ENCODE data around the gene AURKB. TPM values are rescaled to one million over a fixed set of nuclear protein-coding genes. Genes with fewer than 3 reads are reported as not detected.

The AURKB gene
- total and polyA plus RNA-seq, 7 experiments from 2014 or later = 1.1 to 97.7 (median 1.3) TPM; not detected in 2

DNA sequence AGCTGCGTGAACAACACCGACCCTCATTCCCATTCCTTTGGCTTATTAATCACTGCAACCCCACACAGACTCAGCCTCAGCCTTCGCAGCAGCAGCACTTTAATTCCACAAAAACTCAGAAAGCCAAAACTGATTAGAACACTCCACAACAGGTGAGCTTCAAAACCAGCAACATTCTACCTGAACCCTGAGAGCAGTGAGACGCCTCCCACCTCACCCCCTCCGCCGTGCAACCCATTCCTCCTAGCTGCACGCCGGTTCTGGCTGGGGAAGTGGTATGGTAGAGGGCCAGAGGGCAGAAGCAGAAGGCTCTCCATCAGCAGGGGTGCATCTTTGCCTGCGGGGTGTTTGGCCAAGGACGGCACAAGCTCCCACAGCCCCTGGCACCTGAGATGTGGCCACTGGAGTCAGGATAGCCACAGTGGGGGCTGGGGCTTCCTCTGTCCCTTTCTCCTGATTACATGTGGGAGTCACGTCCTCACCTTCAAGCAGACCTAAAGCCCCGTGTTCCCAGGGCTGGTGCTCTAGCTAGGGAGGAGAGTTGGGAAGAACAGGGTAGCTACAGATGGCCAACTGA, 22.0 kb downstream of the AURKB start:
- Histone ChIP-seq H3K27ac (ENCODE audit: low read depth, low read length) (peak overlapping the region; percentile 87), H3K4me3 (ENCODE audit: low read length) (peak overlapping the region; percentile 91), H3K9me3 (ENCODE audit: control insufficient read depth in 2 of 3, low read length in 3 of 3) (no peaks in the 10 kb centered on the region), H3K27me3 (ENCODE audit: control insufficient read depth in 2 of 2, insufficient read depth in 2 of 2, low read length in 2 of 2) (no peaks in the 10 kb centered on the region), H3K36me3 (ENCODE audit: control insufficient read depth in 2 of 3, insufficient read depth in 3 of 3, low read length in 3 of 3) (peaks cover 0 to 11% (median 0%) of the 10 kb centered on the region in 3 experiments), H3K4me1 (ENCODE audit: control insufficient read depth in 2 of 2, insufficient read depth in 2 of 2, low read length in 2 of 2) (peaks cover 33 to 38% of the 10 kb centered on the region in 2 donors)
- intact Hi-C loops (cut with micrococcal nuclease) = no loop called here
- Mint-ChIP-seq H3K36me3 (no peaks in the 10 kb centered on the region), H3K9me3 (peaks cover 0 to 4% (median 0%) of the 10 kb centered on the region in 11 donors), H3K27ac (peak overlapping the region in 1 of 9 donors; percentile 81), H3K4me1 (peaks cover 13 to 23% (median 18%) of the 10 kb centered on the region in 7 donors), H3K27me3 (peaks cover 0 to 3% (median 0%) of the 10 kb centered on the region in 5 donors), H3K4me3 (no peak overlapping the region)
- ChIA-PET CTCF (interaction anchor here (0.9 to 6.8 kb wide), 9 partner anchors 10 to 110 kb away, joined by 3 to 33 read pairs (median 6); partner anchors contain the start of genes ALOXE3 and AURKB), POLR2A (interaction anchor here (0.5 to 25.9 kb wide), 18 partner anchors 12 to 107 kb away, joined by 3 to 820 read pairs (median 20); partner anchors contain the start of genes ALOXE3, AURKB, CTC1 and HES7)
- ATAC-seq (no peak), DNase-seq (peak; percentile 19 to 40 (median 37))

GRCh38 chr17:8187517-8188262, 22.7 kb downstream of the AURKB start:
- ChIA-PET CTCF (interaction anchor here (0.5 to 6.8 kb wide), 18 partner anchors 11 to 198 kb away, joined by 3 to 33 read pairs (median 3); partner anchors contain the start of genes ALOXE3, AURKB and HES7), POLR2A (interaction anchor here (0.6 to 25.9 kb wide), 23 partner anchors 13 to 182 kb away, joined by 3 to 820 read pairs (median 15); partner anchors contain the start of genes ALOXE3, AURKB, CTC1 and HES7)
- DNase-seq (peak; percentile 68 to 92 (median 91)), ATAC-seq (peak; percentile 24)
- peaks cover 0 to 7% (median 0%) of the 10 kb centered on the region in 5 donors for H3K27me3 Mint-ChIP-seq
- H3K4me3 Mint-ChIP-seq = no peak overlapping the region
- Histone ChIP-seq H3K9me3 (ENCODE audit: control insufficient read depth in 2 of 3, low read length in 3 of 3) (no peaks in the 10 kb centered on the region), H3K36me3 (ENCODE audit: control insufficient read depth in 2 of 3, insufficient read depth in 3 of 3, low read length in 3 of 3) (peaks cover 0 to 11% (median 0%) of the 10 kb centered on the region in 3 experiments), H3K27me3 (ENCODE audit: control insufficient read depth in 2 of 2, insufficient read depth in 2 of 2, low read length in 2 of 2) (no peaks in the 10 kb centered on the region), H3K4me3 (ENCODE audit: low read length) (peak overlapping the region; percentile 91), H3K27ac (ENCODE audit: low read depth, low read length) (peak overlapping the region; percentile 87), H3K4me1 (ENCODE audit: control insufficient read depth in 2 of 2, insufficient read depth in 2 of 2, low read length in 2 of 2) (peaks cover 33 to 35% of the 10 kb centered on the region in 2 donors)
- H3K4me1 Mint-ChIP-seq = peaks cover 13 to 24% (median 19%) of the 10 kb centered on the region in 7 donors
- H3K9me3 Mint-ChIP-seq = peaks cover 0 to 4% (median 0%) of the 10 kb centered on the region in 11 donors
- no peaks in the 10 kb centered on the region for H3K36me3 Mint-ChIP-seq
- intact Hi-C loops (cut with micrococcal nuclease) = loop anchor here (1.0 to 2.0 kb wide), 11 partner anchors 13 to 248 kb away; partner anchors contain the start of genes AURKB (in 1 of the 2), NDEL1 (in 1 of the 2) and RPL26 (in 1 of the 2)
- no peak overlapping the region for H3K27ac Mint-ChIP-seq

GRCh38 chr17:8186787-8187516, 23.4 kb downstream of the AURKB start:
- Mint-ChIP-seq H3K27me3 (peaks cover 0 to 12% (median 0%) of the 10 kb centered on the region in 5 donors), H3K4me1 (peaks cover 15 to 29% (median 19%) of the 10 kb centered on the region in 7 donors), H3K4me3 (no peak overlapping the region), H3K36me3 (no peaks in the 10 kb centered on the region), H3K9me3 (peaks cover 0 to 4% (median 0%) of the 10 kb centered on the region in 11 donors), H3K27ac (no peak overlapping the region)
- DNase-seq = peak; percentile 73 to 94 (median 91)
- Histone ChIP-seq H3K4me1 (ENCODE audit: control insufficient read depth in 2 of 2, insufficient read depth in 2 of 2, low read length in 2 of 2) (peaks cover 26 to 28% of the 10 kb centered on the region in 2 donors), H3K36me3 (ENCODE audit: control insufficient read depth in 2 of 3, insufficient read depth in 3 of 3, low read length in 3 of 3) (peaks cover 0 to 11% (median 0%) of the 10 kb centered on the region in 3 experiments), H3K27me3 (ENCODE audit: control insufficient read depth in 2 of 2, insufficient read depth in 2 of 2, low read length in 2 of 2) (no peaks in the 10 kb centered on the region), H3K4me3 (ENCODE audit: low read length) (peak overlapping the region; percentile 91), H3K9me3 (ENCODE audit: control insufficient read depth in 2 of 3, low read length in 3 of 3) (no peaks in the 10 kb centered on the region), H3K27ac (ENCODE audit: low read depth, low read length) (peak overlapping the region; percentile 87)
- ChIA-PET CTCF (interaction anchor here (0.5 to 6.8 kb wide), 16 partner anchors 23 to 197 kb away, joined by 3 to 33 read pairs (median 3); partner anchors contain the start of genes ALOXE3, AURKB and HES7), POLR2A (interaction anchor here (0.6 to 25.9 kb wide), 27 partner anchors 9 to 182 kb away, joined by 3 to 820 read pairs (median 7); partner anchors contain the start of genes ALOXE3, AURKB, CTC1 and HES7)
- intact Hi-C loops (cut with micrococcal nuclease) = loop anchor here (1.0 to 2.0 kb wide), 15 partner anchors 11 to 248 kb away; partner anchors contain the start of genes SLC25A35 (in 2 of the 2), AURKB (in 1 of the 2), NDEL1 (in 1 of the 2) and RPL26 (in 1 of the 2)
- ATAC-seq = peak; percentile 60

DNA sequence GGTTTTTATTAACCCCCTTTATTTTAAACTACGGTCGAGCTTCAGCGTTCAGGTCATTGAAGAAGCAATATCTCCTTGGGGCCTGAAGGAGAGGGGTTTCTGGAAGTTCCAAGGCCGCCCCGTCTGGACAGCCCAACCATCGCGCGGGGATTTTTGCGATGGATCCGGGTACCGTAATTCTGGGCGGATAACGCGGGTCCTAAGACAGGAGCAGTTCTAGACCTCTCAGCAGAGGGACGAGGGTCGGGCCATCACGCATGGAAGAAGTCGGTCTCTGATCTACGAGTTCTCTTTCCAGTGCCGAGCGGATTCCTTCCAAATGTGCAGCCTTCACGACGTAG, 24.0 kb downstream of the AURKB start:
- DNase-seq (no peak), ATAC-seq (no peak)
- peaks cover 21 to 22% of the 10 kb centered on the region in 2 donors for H3K4me1 ChIP-seq (ENCODE audit: control insufficient read depth in 2 of 2, insufficient read depth in 2 of 2, low read length in 2 of 2)

DNA sequence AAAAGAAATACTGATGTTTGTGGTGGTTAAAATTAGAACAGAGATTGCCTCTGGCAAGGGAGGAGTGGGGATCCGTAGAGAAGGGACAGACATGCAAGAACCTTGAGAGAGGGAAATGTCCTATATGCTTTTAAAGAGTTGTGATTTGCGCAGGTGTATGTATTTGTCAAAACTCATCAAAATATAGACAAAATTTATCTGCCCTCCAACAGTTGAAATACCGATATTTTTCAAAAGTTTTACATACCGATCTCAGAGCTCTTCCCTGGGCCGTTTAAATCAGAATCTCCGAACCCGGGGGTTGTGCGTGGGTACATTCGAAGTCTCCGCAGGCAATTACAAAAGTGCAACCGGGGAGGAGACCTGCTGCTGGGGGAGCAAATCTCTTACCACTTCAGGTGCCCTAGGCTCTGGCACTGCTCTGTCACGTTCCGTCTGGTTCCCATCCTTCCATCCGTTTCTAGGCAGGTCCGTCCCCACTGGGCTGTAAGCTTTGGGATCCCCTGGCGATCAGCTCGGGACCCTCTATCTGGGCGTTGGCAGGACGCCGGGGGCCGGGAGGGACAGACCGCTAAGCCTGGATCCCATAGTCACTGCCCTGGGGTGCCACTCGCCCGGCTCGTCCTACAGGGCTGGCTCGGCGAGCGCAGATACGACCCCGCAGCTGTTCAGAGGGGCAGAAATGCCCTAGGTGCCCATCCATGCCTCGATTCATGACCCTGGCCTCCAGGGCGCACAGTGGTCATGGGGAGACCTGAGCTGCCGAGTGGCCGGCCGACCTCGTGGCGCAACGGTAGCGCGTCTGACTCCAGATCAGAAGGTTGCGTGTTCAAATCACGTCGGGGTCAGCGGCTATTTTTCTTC, 24.6 kb downstream of the AURKB start:
- Mint-ChIP-seq H3K4me3 (no peak overlapping the region), H3K4me1 (peaks cover 16 to 30% (median 24%) of the 10 kb centered on the region in 7 donors), H3K9me3 (peaks cover 0 to 4% (median 0%) of the 10 kb centered on the region in 11 donors), H3K27me3 (peaks cover 0 to 20% (median 0%) of the 10 kb centered on the region in 5 donors), H3K27ac (no peak overlapping the region), H3K36me3 (no peaks in the 10 kb centered on the region)
- Histone ChIP-seq H3K36me3 (ENCODE audit: control insufficient read depth in 2 of 3, insufficient read depth in 3 of 3, low read length in 3 of 3) (peaks cover 0 to 11% (median 0%) of the 10 kb centered on the region in 3 experiments), H3K4me1 (ENCODE audit: control insufficient read depth in 2 of 2, insufficient read depth in 2 of 2, low read length in 2 of 2) (peaks cover 19 to 20% of the 10 kb centered on the region in 2 donors), H3K27ac (ENCODE audit: low read depth, low read length) (peak overlapping the region; percentile 87), H3K27me3 (ENCODE audit: control insufficient read depth in 2 of 2, insufficient read depth in 2 of 2, low read length in 2 of 2) (no peaks in the 10 kb centered on the region), H3K9me3 (ENCODE audit: control insufficient read depth in 2 of 3, low read length in 3 of 3) (no peaks in the 10 kb centered on the region), H3K4me3 (ENCODE audit: low read length) (peak overlapping the region; percentile 91)
- intact Hi-C loops (cut with micrococcal nuclease) = loop anchor here (1.0 to 2.0 kb wide), 10 partner anchors 10 to 197 kb away; partner anchors contain the start of genes SLC25A35 (in 2 of the 2), RPL26 (in 1 of the 2) and TMEM107 (in 1 of the 2)
- ATAC-seq (peak; percentile 13), DNase-seq (peak; percentile 77 to 97 (median 87))
- CTCF ChIA-PET = interaction anchor here (0.5 to 6.8 kb wide), 8 partner anchors 10 to 110 kb away, joined by 3 to 33 read pairs (median 4); partner anchors contain the start of gene ALOXE3
- POLR2A ChIA-PET = interaction anchor here (0.6 to 25.9 kb wide), 26 partner anchors 8 to 498 kb away, joined by 3 to 820 read pairs (median 7); partner anchors contain the start of genes ALOXE3, AURKB, CTC1 and HES7

More for the DNA sequence above, 24.0 kb downstream of the AURKB start:
- no peaks in the 10 kb centered on the region for H3K36me3 Mint-ChIP-seq
- H3K9me3 Mint-ChIP-seq = peaks cover 0 to 4% (median 0%) of the 10 kb centered on the region in 11 donors
- H3K27ac Mint-ChIP-seq = no peak overlapping the region
- peaks cover 0 to 15% (median 0%) of the 10 kb centered on the region in 5 donors for H3K27me3 Mint-ChIP-seq
- no peak overlapping the region for H3K4me3 Mint-ChIP-seq
- Histone ChIP-seq H3K4me3 (ENCODE audit: low read length) (peak overlapping the region; percentile 91), H3K27me3 (ENCODE audit: control insufficient read depth in 2 of 2, insufficient read depth in 2 of 2, low read length in 2 of 2) (no peaks in the 10 kb centered on the region), H3K36me3 (ENCODE audit: control insufficient read depth in 2 of 3, insufficient read depth in 3 of 3, low read length in 3 of 3) (peaks cover 0 to 11% (median 0%) of the 10 kb centered on the region in 3 experiments), H3K27ac (ENCODE audit: low read depth, low read length) (peak overlapping the region; percentile 87), H3K9me3 (ENCODE audit: control insufficient read depth in 2 of 3, low read length in 3 of 3) (no peaks in the 10 kb centered on the region)
- intact Hi-C loops (cut with micrococcal nuclease) = loop anchor here (1.0 to 2.0 kb wide), 10 partner anchors 10 to 196 kb away; partner anchors contain the start of genes SLC25A35 (in 2 of the 2), RPL26 (in 1 of the 2) and TMEM107 (in 1 of the 2)
- H3K4me1 Mint-ChIP-seq = peaks cover 17 to 30% (median 22%) of the 10 kb centered on the region in 7 donors
- CTCF ChIA-PET = interaction anchor here (0.5 to 6.8 kb wide), 7 partner anchors 13 to 110 kb away, joined by 3 to 33 read pairs (median 4); partner anchors contain the start of gene ALOXE3
- POLR2A ChIA-PET = interaction anchor here (0.6 to 25.9 kb wide), 26 partner anchors 9 to 499 kb away, joined by 3 to 820 read pairs (median 7); partner anchors contain the start of genes ALOXE3, AURKB, CTC1 and HES7

Measured in naive thymus-derived CD4-positive, alpha-beta T cell (primary cell).